Activated naive CD4-positive, alpha-beta T cell treated with anti-CD3 and anti-CD28 coated beads, Interleukin-2, amount 50 U/mL, for 24 hours (primary cell): ENCODE results near the gene HLA-E.
"Not testable (repeated sequence)": the region's sequence is repeated elsewhere in the genome, so short reads cannot be mapped to it uniquely, and the experiment has no call there.

Source experiments
- H3K27ac Mint-ChIP-seq: one replicate; pipeline ENCODE4 v1.8.0; 2021; ENCODE audit warnings: mild to moderate bottlenecking, mixed read lengths
- H3K27me3 Mint-ChIP-seq: one replicate; pipeline ENCODE4 v1.8.0; 2021; ENCODE audit warnings: mixed read lengths
- H3K36me3 Mint-ChIP-seq: one replicate; pipeline ENCODE4 v1.8.0; 2021; ENCODE audit warnings: mixed read lengths
- H3K4me1 Mint-ChIP-seq: one replicate; pipeline ENCODE4 v1.8.0; 2021; ENCODE audit warnings: mixed read lengths
- H3K4me3 Mint-ChIP-seq: one replicate; pipeline ENCODE4 v1.8.0; 2021; ENCODE audit warnings: mild to moderate bottlenecking, mixed read lengths
- H3K9me3 Mint-ChIP-seq: one replicate; pipeline ENCODE4 v1.8.0; 2021; ENCODE audit warnings: mixed read lengths

HLA-E gene

DNA sequence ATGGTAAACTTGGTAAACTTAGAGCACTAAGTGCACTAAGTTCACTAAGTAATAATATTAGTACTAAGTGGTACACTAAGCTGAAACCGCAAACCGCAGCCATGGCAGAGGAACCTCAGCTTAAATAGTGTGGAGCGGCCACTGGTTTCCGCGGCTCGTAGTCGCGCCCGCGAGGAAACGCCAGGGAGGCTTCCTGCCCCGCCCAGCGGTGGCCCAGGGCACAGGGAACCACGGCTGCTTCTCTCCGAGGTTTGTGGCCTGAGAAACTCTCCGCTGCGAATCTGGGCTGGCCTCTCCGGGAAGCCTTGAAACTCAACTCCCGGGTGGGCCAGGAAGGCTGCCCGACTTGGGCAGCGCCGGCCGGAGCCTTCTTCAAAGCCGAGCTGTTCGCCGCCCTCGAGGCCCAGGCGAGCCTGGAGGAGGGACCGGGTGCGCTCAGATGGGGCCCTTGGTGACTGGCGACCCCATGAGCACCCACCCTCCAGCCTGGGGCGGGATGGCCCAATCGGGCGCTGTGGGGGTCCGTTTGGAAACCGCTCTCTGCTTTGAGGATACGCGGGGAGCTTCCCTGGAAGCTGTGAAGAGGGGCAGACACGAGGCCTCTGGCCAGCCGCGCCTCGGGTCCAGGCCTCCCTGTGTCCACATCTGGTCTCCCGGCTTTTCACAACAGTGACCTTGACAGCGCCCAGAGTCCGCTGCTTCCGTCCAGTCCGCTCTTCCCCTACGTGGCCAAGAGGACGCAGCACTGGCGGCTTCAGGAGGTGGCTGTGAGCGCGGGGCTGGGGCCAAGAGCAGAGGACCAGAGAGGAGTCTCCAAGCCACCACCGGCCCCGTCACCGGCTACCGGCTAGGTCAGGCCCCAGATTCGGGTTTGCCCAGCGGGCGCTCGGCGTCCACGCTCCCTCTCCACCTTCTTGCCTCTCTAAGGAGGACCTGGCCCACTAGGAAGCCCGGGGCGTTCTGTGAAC is 25.4 kb upstream of the HLA-E start:
- Mint-ChIP-seq H3K27me3 (peaks cover 69% of the 10 kb centered on the region), H3K9me3 (peaks cover 13% of the 10 kb centered on the region), H3K4me3 (no peak overlapping the region), H3K27ac (no peak overlapping the region), H3K4me1 (peaks cover 35% of the 10 kb centered on the region), H3K36me3 (peaks cover 8% of the 10 kb centered on the region)

DNA sequence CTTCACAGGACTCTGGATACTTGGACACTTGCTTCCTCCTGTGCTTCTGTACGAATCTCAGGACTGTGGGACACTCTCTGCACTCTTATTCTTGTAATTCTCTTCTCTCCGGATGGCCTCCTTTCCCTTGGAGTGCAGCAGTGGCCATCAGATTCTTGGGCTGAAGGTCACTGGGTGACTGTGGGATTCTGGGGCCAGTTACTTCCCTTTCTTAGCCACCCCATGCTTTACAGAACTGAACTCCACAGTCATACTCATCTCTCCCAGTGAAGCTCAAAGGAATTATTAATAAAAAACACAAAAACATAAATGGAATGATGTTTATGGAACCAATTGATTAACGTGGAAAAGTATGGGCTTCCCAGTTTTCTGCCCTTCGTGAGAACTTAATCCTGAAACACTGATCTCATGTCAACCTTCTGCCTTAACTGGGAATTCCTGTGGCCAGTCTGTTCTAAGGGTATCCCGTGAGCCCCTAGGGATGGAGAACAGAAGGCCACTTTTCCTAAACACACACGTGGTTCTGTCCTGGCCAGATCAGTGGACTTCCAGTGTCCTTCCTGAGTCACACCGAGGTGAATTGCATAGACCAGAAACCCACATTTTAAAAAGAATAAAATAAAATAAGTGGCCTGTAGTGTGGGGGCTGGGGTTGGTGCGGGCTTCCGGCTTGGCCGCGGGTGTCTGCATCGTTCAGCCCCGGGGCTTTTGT is 23.6 kb upstream of the HLA-E start:
- H3K4me3 Mint-ChIP-seq = peak overlapping the region; percentile 70
- peaks cover 35% of the 10 kb centered on the region for H3K4me1 Mint-ChIP-seq

DNA sequence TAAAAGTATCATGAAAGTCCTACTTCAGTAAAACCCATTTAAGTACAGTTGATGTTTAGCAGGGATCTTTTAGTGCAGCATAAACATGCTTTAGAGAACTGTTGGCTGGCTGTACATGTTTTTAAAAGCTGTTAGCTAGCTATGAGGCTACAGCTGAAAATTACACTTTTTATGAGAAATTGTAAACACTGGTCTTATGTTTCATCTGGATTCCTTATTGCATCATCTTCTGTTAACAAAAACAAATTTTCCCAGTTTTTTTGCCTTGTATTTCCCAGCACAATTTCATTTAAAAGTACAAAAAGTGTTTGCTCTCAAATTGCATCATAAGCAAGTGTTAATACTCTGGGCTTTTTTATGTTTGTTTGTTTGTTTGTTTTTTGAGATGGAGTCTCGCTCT is 18.3 kb upstream of the HLA-E start:
- no peak overlapping the region for H3K4me3 Mint-ChIP-seq

More for the DNA sequence above, 23.6 kb upstream of the HLA-E start:
- Mint-ChIP-seq H3K9me3 (no peaks in the 10 kb centered on the region), H3K27me3 (peaks cover 66% of the 10 kb centered on the region), H3K36me3 (peaks cover 2% of the 10 kb centered on the region), H3K27ac (no peak overlapping the region)

DNA sequence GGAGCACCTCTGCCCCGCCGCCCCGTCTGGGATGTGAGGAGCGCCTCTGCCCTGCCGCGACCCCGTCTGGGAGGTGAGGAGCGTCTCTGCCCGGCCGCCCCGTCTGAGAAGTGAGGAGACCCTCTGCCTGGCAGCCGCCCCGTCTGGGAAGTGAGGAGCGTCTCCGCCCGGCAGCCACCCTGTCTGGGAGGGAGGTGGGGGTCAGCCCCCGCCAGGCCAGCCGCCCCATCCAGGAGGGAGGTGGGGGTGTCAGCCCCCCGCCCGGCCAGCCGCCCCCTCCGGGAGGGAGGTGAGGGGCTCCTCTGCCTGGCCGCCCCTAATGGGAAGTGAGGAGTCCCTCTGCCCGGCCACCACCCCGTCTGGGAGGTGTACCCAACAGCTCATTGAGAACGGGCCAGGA is 14.2 kb upstream of the HLA-E start:
- not testable (repeated sequence) for H3K4me1 Mint-ChIP-seq, H3K27ac Mint-ChIP-seq, H3K4me3 Mint-ChIP-seq, H3K36me3 Mint-ChIP-seq, H3K9me3 Mint-ChIP-seq
- peaks cover 52% of the 10 kb centered on the region for H3K27me3 Mint-ChIP-seq

More for the DNA sequence above, 18.3 kb upstream of the HLA-E start:
- peaks cover 56% of the 10 kb centered on the region for H3K27me3 Mint-ChIP-seq
- H3K9me3 Mint-ChIP-seq = no peaks in the 10 kb centered on the region
- H3K4me1 Mint-ChIP-seq = peaks cover 11% of the 10 kb centered on the region
- peaks cover 2% of the 10 kb centered on the region for H3K36me3 Mint-ChIP-seq
- H3K27ac Mint-ChIP-seq = no peak overlapping the region

DNA sequence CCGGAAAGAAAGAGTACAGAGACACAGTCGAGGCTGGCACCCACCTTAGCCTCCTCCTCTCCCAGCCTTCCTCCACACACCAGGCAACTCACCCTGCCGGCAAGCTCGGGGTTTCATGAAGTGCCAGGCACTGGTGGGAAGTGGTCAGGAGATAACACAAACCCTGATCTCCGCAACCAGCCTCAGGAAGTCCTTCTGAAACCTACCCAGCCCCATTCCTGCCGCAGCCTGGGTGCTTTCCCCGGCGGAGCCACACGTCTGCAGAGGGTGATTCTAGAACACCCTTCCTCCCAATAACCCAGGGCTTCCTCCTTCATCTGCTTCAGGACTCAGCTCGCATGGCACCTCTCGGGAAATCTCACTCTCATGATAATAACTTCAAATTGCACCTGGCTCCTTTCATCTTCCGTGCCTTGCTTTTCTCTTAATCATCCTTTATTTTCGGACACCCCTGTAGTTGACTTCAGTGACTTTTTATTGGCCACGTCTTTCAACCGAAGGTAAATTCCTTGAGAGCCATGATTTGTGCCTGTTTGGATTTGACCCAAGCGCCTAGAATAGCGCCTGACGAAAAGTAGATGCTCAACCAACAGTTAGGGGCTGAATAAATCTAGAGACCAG is 8.7 kb upstream of the HLA-E start:
- Mint-ChIP-seq H3K4me1 (peaks cover 19% of the 10 kb centered on the region), H3K4me3 (peak overlapping the region; percentile 64), H3K27ac (no peak overlapping the region), H3K27me3 (peaks cover 43% of the 10 kb centered on the region), H3K9me3 (no peaks in the 10 kb centered on the region), H3K36me3 (no peaks in the 10 kb centered on the region)

DNA sequence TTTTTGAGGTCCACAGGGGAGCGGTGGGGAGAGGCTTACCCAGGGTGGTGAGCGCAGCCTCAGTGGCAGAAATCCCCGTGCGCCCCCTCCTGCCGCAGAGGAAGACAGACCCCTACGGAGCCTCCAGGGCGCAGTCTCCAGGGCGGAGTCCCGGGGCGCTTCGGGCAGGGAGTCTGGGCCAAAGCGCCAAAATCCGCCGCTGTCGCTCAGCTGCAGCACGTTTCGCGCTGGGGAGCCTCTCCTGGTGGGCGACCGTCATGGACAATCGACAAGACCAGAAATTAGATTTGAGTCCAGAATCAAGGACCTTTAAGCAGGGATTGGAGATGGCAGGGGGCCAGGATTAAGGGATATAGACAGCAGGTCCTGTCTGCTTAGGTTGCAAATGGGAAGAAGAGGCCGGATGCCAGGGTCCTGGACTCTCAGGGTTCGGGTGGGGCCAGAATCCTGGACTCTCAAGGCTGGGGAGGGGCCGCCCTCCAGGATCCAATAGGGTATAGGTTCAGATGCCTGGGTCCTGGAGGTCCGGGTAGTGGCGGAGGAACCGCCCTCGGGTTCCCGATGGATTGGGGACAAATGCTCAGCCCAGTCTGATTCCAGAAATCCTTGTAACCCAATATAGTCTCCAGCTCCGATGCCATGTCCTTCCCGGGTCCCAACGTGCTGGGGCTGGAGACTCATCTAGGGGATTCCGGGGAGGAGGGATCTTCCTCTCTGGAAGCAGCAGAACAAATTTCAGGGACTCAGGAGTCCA is 7.9 kb upstream of the HLA-E start:
- Mint-ChIP-seq H3K36me3 (no peaks in the 10 kb centered on the region), H3K27ac (no peak overlapping the region), H3K9me3 (no peaks in the 10 kb centered on the region), H3K27me3 (peaks cover 40% of the 10 kb centered on the region), H3K4me3 (no peak overlapping the region), H3K4me1 (peaks cover 27% of the 10 kb centered on the region)

DNA sequence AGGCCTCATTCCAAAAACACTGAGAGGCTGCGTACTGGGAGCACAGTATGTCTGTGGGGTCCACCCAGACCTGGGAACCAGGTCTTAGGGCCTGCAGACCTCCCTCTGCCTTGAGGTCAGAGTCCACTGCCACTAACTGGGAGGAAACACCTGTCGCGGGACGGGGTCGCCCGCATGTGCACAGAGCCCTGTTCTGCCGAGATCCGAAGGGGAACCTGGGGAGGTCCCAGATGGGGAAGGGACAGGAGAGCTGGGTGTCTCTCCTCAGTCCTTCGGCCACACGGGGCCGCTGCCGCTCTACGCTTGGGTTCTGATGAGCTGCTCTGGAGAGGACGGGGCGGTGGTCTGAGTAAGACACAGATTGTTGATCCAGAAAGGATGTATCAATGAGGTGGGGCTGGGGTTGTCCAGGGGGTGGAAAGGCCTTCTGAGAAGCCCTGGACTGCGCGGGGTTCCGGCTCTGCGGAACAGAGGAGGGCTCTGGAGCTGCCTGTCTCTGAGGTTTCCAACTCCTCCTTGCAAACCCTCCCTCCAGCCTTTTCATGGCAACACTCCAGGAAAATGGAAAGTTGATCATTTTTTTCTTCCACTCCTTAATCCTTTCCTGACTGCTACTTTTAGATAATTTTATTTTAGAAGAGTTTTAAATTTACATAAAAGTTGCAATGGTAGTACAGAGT is 7.2 kb upstream of the HLA-E start:
- H3K36me3 Mint-ChIP-seq, H3K9me3 Mint-ChIP-seq, H3K27ac Mint-ChIP-seq: not testable (repeated sequence)
- Mint-ChIP-seq H3K27me3 (peaks cover 40% of the 10 kb centered on the region), H3K4me3 (peak overlapping the region; percentile 44), H3K4me1 (peaks cover 34% of the 10 kb centered on the region)

DNA sequence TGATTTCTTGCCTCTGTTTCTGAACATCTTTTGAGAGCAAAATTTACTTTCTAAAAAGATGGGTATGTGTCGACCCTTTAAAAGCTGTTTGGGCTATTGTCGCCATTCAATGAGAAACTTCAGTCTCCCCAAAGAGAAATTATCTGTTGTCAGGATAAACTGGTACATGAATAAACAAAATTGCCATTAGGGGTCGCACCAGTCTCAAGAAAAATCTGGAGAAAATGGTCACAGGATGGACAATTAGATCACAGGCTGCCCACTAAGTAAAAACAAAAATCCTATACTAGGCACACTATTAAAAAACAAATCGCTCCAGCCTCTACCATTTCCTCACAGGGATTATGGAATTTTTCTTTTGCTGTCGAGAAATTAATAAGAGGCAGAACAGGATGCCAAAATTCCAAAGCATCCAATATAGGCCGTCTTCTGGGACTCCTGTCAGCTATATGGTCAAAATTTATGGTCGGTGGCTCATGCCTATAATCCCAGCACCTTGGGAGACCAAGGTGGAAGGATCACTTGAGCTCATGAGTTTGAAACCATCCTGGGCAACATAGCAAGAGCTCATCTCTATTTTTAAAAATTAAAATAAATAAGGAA is 5.5 kb upstream of the HLA-E start:
- H3K27me3 Mint-ChIP-seq = peaks cover 26% of the 10 kb centered on the region
- no peaks in the 10 kb centered on the region for H3K9me3 Mint-ChIP-seq
- H3K4me1 Mint-ChIP-seq = peaks cover 43% of the 10 kb centered on the region
- H3K36me3 Mint-ChIP-seq = no peaks in the 10 kb centered on the region
- H3K27ac Mint-ChIP-seq = no peak overlapping the region
- H3K4me3 Mint-ChIP-seq = no peak overlapping the region

DNA sequence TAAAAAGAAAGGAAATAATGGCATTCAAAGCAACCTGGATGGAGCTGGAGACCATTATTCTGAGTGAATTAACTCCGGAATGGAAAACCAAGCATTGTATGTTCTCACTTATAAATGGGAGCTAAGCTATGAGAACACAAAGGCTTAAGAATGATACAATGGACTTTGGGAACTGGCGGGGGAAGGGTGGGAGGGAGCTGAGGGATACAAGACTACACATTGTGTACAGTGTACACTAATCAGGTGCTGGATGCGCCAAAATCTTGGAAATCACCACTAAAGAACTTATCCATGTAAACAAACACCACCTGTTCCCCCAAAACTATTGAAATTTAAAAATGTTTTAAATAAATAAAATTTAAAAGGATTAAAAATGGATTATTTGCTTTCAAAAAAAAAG is 4.1 kb upstream of the HLA-E start:
- Mint-ChIP-seq H3K4me3 (no peak overlapping the region), H3K9me3 (no peaks in the 10 kb centered on the region), H3K4me1 (peaks cover 46% of the 10 kb centered on the region)

DNA sequence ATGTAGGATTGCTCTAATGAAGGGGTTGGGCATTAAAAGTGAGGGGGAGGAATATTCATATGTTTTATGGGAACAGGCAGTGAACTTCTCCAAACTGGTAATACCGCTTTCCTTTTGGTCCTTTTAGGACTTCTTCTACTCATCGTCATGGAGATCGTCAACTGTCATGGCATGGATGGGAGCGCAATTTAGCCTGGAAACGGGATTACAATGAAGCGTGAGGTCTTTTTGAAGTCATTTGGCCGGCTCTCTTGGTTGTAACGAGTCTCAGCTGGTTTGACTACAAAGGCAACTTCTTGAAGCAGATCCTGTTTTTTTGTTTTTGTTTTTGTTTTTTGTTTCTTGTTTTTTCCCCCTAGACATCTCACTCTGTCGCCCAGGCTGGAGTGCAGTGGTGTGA is 1.4 kb upstream of the HLA-E start:
- Mint-ChIP-seq H3K4me1 (peaks cover 29% of the 10 kb centered on the region), H3K4me3 (peak overlapping the region; percentile 66), H3K27me3 (no peaks in the 10 kb centered on the region)

More for the DNA sequence above, 4.1 kb upstream of the HLA-E start:
- no peak overlapping the region for H3K27ac Mint-ChIP-seq
- peaks cover 16% of the 10 kb centered on the region for H3K27me3 Mint-ChIP-seq
- peaks cover 5% of the 10 kb centered on the region for H3K36me3 Mint-ChIP-seq

DNA sequence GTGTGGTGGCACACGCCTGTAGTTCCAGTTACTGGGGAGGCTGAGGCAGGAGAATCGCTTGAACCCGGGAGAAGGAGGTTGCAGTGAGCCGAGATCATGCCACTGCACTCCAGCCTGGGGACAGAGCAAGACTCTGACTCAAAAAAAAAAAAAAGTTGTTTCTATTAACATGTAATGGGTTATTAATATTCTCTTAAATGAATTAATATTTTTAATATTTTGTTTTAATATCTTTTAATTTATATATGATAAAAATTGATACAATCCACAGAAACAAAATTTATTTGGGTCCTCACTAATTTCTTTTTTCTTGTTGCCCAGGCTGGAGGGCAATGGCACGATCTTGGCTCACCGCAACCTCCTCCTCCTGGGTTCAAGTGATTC is 620 bp upstream of the HLA-E start:
- peak overlapping the region; percentile 98 for H3K27ac Mint-ChIP-seq
- not testable (repeated sequence) for H3K9me3 Mint-ChIP-seq, H3K27me3 Mint-ChIP-seq
- H3K4me3 Mint-ChIP-seq = peak overlapping the region; percentile 100
- H3K36me3 Mint-ChIP-seq = peaks cover 36% of the 10 kb centered on the region
- H3K4me1 Mint-ChIP-seq = peaks cover 33% of the 10 kb centered on the region

More for the DNA sequence above, 1.4 kb upstream of the HLA-E start:
- Mint-ChIP-seq H3K27ac (peak overlapping the region; percentile 66), H3K36me3 (peaks cover 32% of the 10 kb centered on the region), H3K9me3 (no peaks in the 10 kb centered on the region)

DNA sequence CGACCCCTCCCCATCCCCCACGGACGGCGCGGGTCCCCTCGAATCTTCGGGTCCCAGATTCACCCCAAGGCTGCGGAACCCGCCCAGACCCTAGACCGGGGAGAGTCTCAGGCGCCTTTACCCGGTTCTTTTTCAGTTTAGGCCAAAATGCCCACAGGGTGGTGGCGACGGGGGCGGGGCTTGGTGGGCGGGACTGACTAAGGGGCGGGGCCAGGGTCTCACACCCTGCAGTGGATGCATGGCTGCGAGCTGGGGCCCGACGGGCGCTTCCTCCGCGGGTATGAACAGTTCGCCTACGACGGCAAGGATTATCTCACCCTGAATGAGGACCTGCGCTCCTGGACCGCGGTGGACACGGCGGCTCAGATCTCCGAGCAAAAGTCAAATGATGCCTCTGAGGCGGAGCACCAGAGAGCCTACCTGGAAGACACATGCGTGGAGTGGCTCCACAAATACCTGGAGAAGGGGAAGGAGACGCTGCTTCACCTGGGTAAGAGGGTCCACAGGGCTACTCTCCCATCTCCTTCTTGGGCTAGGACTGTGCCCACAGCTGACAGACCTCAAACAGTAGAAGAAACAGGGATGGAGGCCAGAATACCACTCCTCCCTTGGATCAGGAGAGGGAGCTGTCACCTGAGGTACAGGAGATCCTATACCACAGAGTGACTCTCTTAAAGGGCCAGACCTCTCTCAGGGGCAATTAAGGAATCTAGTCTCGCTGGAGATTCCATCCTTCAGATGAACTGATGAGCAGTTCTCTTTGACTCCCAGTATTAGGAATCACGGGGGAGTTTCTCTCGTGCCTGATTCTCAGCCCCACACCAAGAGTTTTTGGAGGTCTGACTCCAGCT is 942 bp downstream of the HLA-E start:
- H3K36me3 Mint-ChIP-seq = peaks cover 45% of the 10 kb centered on the region
- H3K4me3 Mint-ChIP-seq = peak overlapping the region; percentile 100
- no peaks in the 10 kb centered on the region for H3K27me3 Mint-ChIP-seq
- peaks cover 49% of the 10 kb centered on the region for H3K4me1 Mint-ChIP-seq
- H3K9me3 Mint-ChIP-seq = no peaks in the 10 kb centered on the region
- peak overlapping the region; percentile 99 for H3K27ac Mint-ChIP-seq

DNA sequence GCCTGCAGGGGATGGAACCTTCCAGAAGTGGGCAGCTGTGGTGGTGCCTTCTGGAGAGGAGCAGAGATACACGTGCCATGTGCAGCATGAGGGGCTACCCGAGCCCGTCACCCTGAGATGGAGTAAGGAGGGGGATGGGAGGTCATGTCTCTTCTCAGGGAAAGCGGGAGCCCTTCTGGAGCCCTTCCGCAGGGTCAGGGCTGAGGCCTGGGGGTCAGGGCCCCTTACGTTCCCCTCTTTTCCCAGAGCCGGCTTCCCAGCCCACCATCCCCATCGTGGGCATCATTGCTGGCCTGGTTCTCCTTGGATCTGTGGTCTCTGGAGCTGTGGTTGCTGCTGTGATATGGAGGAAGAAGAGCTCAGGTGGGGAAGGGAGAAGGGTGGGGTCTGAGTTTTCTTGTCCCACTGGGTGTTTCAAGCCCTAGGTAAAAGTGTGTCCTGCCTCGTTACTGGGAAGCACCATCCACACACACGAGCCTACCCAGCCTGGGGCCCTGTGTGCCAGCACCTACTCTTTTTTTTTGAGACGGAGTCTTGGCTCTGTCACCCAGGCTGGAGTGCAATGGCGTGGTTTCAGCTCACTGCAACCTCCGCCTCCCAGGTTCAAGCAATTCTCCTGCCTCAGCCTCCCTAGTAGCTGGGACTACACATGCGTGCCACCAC is 2.1 kb downstream of the HLA-E start:
- peaks cover 45% of the 10 kb centered on the region for H3K36me3 Mint-ChIP-seq
- H3K27ac Mint-ChIP-seq = peak overlapping the region; percentile 99
- peak overlapping the region; percentile 100 for H3K4me3 Mint-ChIP-seq
- not testable (repeated sequence) for H3K27me3 Mint-ChIP-seq, H3K9me3 Mint-ChIP-seq
- peaks cover 52% of the 10 kb centered on the region for H3K4me1 Mint-ChIP-seq
